ENCODE results near the gene SCUBE3.

Gene SCUBE3

GRCh38 chr6:35240838-35241801 is 27.4 kb downstream of the SCUBE3 start:
- DNase-seq (ENCODE audit: low spot score) = peak; percentile 32

GRCh38 chr6:35242486-35242885 is 28.7 kb downstream of the SCUBE3 start:
- no peak for DNase-seq (ENCODE audit: low spot score)

- no peak for DNase-seq (ENCODE audit: low spot score)
Observed at GRCh38 chr6:35242906-35243305, 29.1 kb downstream of the SCUBE3 start.

GRCh38 chr6:35243386-35243958 is 29.7 kb downstream of the SCUBE3 start:
- no peak for DNase-seq (ENCODE audit: low spot score)

GRCh38 chr6:35244551-35244950 is 30.8 kb downstream of the SCUBE3 start:
- no peak for DNase-seq (ENCODE audit: low spot score)

GRCh38 chr6:35247642-35248231 is 34.0 kb downstream of the SCUBE3 start:
- no peak for DNase-seq (ENCODE audit: low spot score)

- DNase-seq (ENCODE audit: low spot score) = no peak
Observed at GRCh38 chr6:35248300-35248699, 34.5 kb downstream of the SCUBE3 start.

GRCh38 chr6:35248965-35249364 is 35.2 kb downstream of the SCUBE3 start:
- DNase-seq (ENCODE audit: low spot score) = no peak

- no peak for DNase-seq (ENCODE audit: low spot score)
Observed at GRCh38 chr6:35251949-35252348, 38.2 kb downstream of the SCUBE3 start.

GRCh38 chr6:35253249-35253648 is 39.5 kb downstream of the SCUBE3 start:
- DNase-seq (ENCODE audit: low spot score) = no peak

- no peak for DNase-seq (ENCODE audit: low spot score)
Observed at GRCh38 chr6:35258336-35258735, 44.6 kb downstream of the SCUBE3 start.

GRCh38 chr6:35258858-35259193 is 45.1 kb downstream of the SCUBE3 start:
- DNase-seq (ENCODE audit: low spot score) = no peak

GRCh38 chr6:35259194-35259947 is 45.6 kb downstream of the SCUBE3 start, which contains the start of gene ZNF76:
TSS of gene ZNF76 (plus strand) at chr6:35259735. CDS start at chr6:35281152, 21,417 bp downstream.
- DNase-seq (ENCODE audit: low spot score) = peak; percentile 90

- peak; percentile 60 for DNase-seq (ENCODE audit: low spot score)
Observed at GRCh38 chr6:35259948-35260590, 46.3 kb downstream of the SCUBE3 start.

GRCh38 chr6:35260591-35261570 is 47.1 kb downstream of the SCUBE3 start:
- no peak for DNase-seq (ENCODE audit: low spot score)

- DNase-seq (ENCODE audit: low spot score) = peak; percentile 20
Observed at GRCh38 chr6:35262596-35262995, 48.8 kb downstream of the SCUBE3 start.

GRCh38 chr6:35264550-35265274 is 51.0 kb downstream of the SCUBE3 start:
- no peak for DNase-seq (ENCODE audit: low spot score)

- no peak for DNase-seq (ENCODE audit: low spot score)
Observed at GRCh38 chr6:35265523-35265922, 51.8 kb downstream of the SCUBE3 start.

GRCh38 chr6:35267446-35267845 is 53.7 kb downstream of the SCUBE3 start:
- no peak for DNase-seq (ENCODE audit: low spot score)

GRCh38 chr6:35267897-35268296 is 54.1 kb downstream of the SCUBE3 start:
- no peak for DNase-seq (ENCODE audit: low spot score)
